Thymus (tissue), 11 donors: ENCODE results near the gene CDX1. TPM values are rescaled to one million over a fixed set of nuclear protein-coding genes. Genes with fewer than 3 reads are reported as not detected.

ENCODE experiments used
- DNase-seq, 9 donors: peaks; one replicate each; pipeline ENCODE4 v3.0.0-alpha.2; 2013; ENCODE audit warnings: low spot score in 9 of 9, low read depth in 6 of 9, missing footprints in 1 of 9
- H3K27ac ChIP-seq, 2 donors: one replicate each; pipeline ENCODE4 v1.5.1; 2013; ENCODE audit warnings: control low read depth in 1 of 2, low read depth in 1 of 2, low read length in 1 of 2, mild to moderate bottlenecking in 1 of 2, moderate library complexity in 1 of 2
- H3K27me3 ChIP-seq, 2 donors: one replicate each; pipeline ENCODE4 v1.5.1; 2013; ENCODE audit warnings: low read length in 1 of 2; ENCODE audit not compliant: control insufficient read depth in 2 of 2, insufficient read depth in 1 of 2
- H3K36me3 ChIP-seq, 2 donors: one replicate each; pipeline ENCODE4 v1.5.1; 2013; ENCODE audit warnings: low read length in 1 of 2, mild to moderate bottlenecking in 1 of 2, moderate library complexity in 1 of 2; ENCODE audit not compliant: control insufficient read depth in 2 of 2, insufficient read depth in 2 of 2
- H3K4me1 ChIP-seq, 2 donors: one replicate each; pipeline ENCODE4 v1.5.1; 2013; ENCODE audit warnings: low read length in 2 of 2; ENCODE audit not compliant: control insufficient read depth in 2 of 2, insufficient read depth in 2 of 2
- H3K4me3 ChIP-seq, 2 donors: one replicate each; pipeline ENCODE4 v1.5.1; 2013; ENCODE audit warnings: low read length in 2 of 2, control low read depth in 1 of 2, mild to moderate bottlenecking in 1 of 2
- H3K9me3 ChIP-seq, 2 donors: one replicate each; pipeline ENCODE4 v1.5.1; 2013; ENCODE audit warnings: low read length in 1 of 2, mild to moderate bottlenecking in 1 of 2; ENCODE audit not compliant: control insufficient read depth in 2 of 2, insufficient read depth in 1 of 2
- WGBS: extraction: QIAGEN DNeasy Blood & Tissue Kit; methylation state at CpG from one replicate; pipeline ENCODE4 v1.1.7; 2013; 5-methylcytosine and 5-hydroxymethylcytosine counted together
- polyA plus RNA-seq: library from polyadenylated mRNA; stranded (reverse); fragments of 200-250 nt; gene quantifications from one replicate; pipeline ENCODE4 v1.2.3, GENCODE V29; 2013
- total RNA-seq: library from RNA; stranded (reverse); fragments of 120-200 nt; gene quantifications from one replicate; pipeline ENCODE4 v1.2.4, GENCODE V29; 2013
- donor health status: healthy.

The CDX1 gene
- total and polyA plus RNA-seq, 2 donors, result 0.85 to 1.3 TPM

DNA sequence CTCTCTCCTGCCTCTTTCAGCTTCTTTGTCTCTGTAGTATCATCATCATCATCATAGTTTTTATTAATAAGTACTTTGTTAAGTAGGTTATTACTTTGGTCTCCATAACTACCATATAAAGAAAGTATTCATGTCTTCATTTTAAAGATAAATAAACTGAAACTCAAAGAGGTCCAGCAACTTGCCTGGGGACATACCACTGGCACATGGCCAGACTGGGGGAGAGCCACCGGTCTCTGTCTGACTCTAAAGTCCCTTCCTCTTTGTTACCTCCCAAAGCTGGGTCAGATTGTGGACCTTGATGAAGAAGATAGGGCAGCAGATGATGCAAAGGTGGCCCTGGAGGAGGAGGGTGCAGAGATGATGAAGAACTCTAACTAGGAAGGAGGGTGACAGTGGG lies 8.5 kb downstream of the CDX1 start:
- no peaks in the 10 kb centered on the region for H3K36me3 ChIP-seq
- no peak overlapping the region for H3K27ac ChIP-seq
- 93% methylated on average over 1 of the region's 1 CpG for WGBS
- no peak for DNase-seq
- peaks cover 0 to 17% of the 10 kb centered on the region in 2 donors for H3K27me3 ChIP-seq
- H3K4me1 ChIP-seq, result no peaks in the 10 kb centered on the region
- no peaks in the 10 kb centered on the region for H3K9me3 ChIP-seq
- H3K4me3 ChIP-seq, result no peak overlapping the region

DNA sequence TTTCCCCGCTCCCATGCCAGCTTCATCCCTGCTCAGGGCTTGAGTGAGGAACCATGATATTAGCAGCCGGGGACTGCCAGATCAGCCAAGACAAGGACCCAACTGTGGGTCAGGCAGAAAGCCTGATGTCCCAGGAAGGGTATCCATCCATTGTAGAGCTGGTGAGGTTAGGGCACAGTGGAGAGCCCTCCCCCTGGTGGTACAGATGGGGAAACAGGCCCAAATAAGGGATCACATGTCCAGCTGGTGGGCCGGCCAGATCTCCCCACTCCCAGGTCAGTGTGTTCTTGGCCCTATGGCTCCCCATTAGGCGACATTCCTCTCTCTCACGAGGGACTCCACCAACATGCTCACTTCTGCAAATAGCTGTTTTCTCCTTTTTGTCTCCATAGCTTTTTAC lies 9.0 kb downstream of the CDX1 start:
- Histone ChIP-seq H3K4me1 (no peaks in the 10 kb centered on the region), H3K36me3 (no peaks in the 10 kb centered on the region), H3K27ac (no peak overlapping the region), H3K9me3 (no peaks in the 10 kb centered on the region), H3K27me3 (peaks cover 0 to 13% of the 10 kb centered on the region in 2 donors), H3K4me3 (no peak overlapping the region)
- WGBS, result 87% methylated on average over 5 of the region's 5 CpGs
- no peak for DNase-seq

DNA sequence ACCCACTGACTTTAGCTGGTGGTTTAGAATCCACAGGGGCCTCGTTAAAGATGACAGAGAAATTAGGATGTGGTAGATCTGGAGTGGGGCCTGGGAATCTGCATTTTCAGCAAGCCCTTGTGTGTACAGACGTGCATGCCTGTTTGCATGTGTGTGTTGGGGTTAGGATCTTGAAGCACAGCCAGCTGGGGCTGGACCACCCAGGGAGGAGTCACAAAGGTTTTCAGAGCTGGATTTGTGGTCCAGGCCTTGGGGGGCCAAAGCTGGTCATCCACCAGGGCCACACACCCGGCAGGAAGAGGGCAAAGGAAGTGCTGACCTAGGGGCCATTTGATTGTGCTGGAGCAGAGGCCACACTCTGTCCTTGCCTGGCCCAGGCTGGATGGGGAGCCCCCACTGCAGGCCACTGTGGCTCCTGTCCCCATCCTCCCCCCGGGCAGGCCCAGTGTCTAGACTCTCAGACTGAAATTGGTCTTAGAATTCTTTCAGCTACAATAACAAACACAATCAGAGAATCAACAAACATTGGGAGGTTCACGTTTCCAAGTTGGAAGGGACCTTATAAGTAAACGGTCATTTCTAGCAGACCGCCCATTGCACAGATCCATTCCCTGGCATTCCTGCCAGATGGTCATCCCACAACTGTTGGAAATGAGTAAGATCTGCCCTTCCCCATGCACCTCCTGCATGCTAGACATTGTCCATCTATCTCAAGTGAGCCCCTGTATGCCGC lies 10.3 kb downstream of the CDX1 start:
- DNase-seq, result no peak
- no peaks in the 10 kb centered on the region for H3K4me1 ChIP-seq
- H3K27me3 ChIP-seq, result peaks cover 0 to 5% of the 10 kb centered on the region in 2 donors
- no peak overlapping the region for H3K27ac ChIP-seq
- H3K36me3 ChIP-seq, result no peaks in the 10 kb centered on the region
- WGBS, result 89% methylated on average over 8 of the region's 8 CpGs
- no peaks in the 10 kb centered on the region for H3K9me3 ChIP-seq
- no peak overlapping the region for H3K4me3 ChIP-seq

- Histone ChIP-seq H3K27ac (no peak overlapping the region), H3K9me3 (no peaks in the 10 kb centered on the region), H3K36me3 (no peaks in the 10 kb centered on the region), H3K4me1 (no peaks in the 10 kb centered on the region), H3K4me3 (no peak overlapping the region), H3K27me3 (peaks cover 0 to 5% of the 10 kb centered on the region in 2 donors)
- DNase-seq, result no peak
- 95% methylated on average over 4 of the region's 4 CpGs for WGBS
Measured at GRCh38 chr5:150177721-150178120, 11.1 kb downstream of the CDX1 start.

DNA sequence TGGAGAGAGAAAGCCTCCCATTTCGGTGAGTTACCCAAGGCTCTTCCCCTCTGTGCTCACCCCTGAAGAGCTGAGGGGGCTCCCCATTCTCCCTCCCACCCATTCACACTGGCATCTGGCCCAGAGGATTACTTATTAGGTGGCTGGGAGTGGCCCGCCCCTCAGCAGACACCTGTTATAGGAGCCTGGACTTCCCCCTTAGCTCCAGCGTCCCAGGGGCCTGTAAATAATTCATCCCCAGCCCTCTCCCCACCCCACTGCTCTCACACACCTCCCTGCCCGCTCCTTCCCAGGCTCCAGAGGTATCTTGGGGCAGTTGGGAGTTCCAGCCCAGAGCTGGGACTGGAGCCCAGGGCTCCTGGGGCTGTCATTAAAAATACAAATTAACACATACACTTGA lies 11.7 kb downstream of the CDX1 start:
- H3K27me3 ChIP-seq, result peaks cover 0 to 3% of the 10 kb centered on the region in 2 donors
- WGBS, result 54% methylated on average over 4 of the region's 4 CpGs
- H3K4me1 ChIP-seq, result no peaks in the 10 kb centered on the region
- no peaks in the 10 kb centered on the region for H3K9me3 ChIP-seq
- H3K4me3 ChIP-seq, result no peak overlapping the region
- no peak overlapping the region for H3K27ac ChIP-seq
- DNase-seq, result no peak
- no peaks in the 10 kb centered on the region for H3K36me3 ChIP-seq

DNA sequence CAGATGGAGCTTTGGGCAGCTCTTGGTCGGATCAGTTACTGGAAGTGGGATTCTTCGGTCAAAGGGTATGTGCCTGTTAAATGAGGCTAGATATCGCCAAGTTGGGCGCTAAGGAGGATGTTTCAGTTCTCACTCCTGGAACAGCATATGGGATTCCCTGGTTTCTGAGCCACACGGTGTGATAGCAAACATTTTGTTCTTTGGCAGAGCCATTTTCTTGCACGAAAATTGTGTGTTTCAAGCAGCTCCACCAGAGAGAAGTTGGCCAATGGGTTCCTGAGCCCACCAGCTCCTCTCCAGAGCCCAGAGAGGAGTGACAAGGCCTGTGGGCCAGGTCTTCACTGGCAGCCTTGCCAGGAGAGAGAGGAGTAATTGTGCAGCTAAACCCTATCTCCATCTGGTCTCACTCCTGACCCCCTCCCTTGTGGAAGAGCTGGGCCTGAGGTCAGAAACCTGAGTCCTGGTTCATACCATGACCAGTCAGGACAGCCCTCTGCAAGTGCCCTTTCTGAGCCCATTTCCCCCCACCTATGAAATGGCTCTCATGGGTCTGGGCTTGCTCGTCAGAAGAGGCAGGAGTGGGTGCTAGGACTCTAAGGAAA lies 12.5 kb downstream of the CDX1 start:
- 95% methylated on average over 7 of the region's 7 CpGs for WGBS
- DNase-seq, result no peak
- Histone ChIP-seq H3K9me3 (no peaks in the 10 kb centered on the region), H3K36me3 (no peaks in the 10 kb centered on the region), H3K4me1 (no peaks in the 10 kb centered on the region), H3K27ac (no peak overlapping the region), H3K4me3 (no peak overlapping the region), H3K27me3 (peaks cover 0 to under 1% of the 10 kb centered on the region in 2 donors)

DNA sequence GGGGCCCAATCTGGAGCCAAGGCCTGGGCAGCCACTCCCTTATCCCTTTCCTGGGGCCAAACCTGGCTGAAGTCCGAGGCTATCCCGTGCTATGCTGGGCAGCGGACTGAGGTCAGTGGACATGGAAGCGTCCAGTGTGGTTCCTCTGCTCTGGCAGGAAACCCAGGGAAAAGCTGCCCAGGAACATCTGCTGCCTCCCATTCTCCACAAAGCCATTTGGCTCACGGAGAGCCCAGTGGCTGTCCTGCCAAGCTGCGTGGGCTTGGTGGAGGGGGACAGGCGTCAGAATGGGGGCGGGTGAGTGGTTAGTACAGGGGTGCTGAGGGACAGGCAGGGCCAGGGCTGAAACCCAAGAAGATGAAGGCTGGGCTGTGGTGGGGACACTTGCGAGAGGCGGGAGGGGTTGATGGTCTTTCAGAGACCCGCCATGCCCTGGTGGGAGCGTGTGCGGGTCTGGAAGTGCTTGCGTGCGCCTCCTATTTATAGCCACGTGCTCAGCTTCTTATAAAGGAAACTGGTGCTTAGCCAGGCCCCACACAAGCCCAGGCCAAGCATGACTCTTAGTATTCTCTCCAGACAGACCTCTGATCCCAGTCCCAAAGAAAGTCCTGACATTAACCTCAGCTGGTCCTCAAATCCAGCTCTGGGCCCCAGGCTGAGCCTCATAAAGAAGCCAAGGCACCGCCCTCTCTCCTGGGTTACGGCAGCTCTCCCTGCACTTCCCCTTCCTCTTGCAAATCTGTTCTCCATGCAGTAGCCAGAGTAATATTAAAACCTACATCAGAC lies 13.9 kb downstream of the CDX1 start:
- WGBS, result 89% methylated on average over 18 of the region's 18 CpGs
- H3K36me3 ChIP-seq, result no peaks in the 10 kb centered on the region
- no peaks in the 10 kb centered on the region for H3K4me1 ChIP-seq
- H3K27ac ChIP-seq, result no peak overlapping the region
- no peaks in the 10 kb centered on the region for H3K27me3 ChIP-seq
- no peaks in the 10 kb centered on the region for H3K9me3 ChIP-seq
- no peak for DNase-seq
- no peak overlapping the region for H3K4me3 ChIP-seq

DNA sequence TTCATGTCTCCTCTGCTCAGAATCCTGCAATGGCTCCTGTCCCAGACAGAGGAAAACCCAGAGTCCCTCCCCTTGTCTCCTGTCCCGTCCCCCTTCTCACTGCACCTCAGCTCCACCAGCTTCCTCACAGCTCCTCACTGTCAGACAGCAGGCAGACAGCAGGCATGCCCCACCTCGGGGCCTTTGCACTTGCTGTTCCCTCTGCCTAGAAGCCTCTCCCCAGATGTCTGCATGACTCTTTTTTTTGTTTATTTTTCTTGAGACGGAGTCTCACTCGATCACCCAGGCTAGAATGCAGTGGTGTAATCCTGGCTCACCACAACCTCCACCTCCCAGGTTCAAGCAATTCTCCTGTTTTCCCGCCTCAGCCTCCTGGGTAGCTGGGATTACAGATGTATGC lies 14.4 kb downstream of the CDX1 start:
- Histone ChIP-seq H3K4me1 (no peaks in the 10 kb centered on the region), H3K4me3 (no peak overlapping the region), H3K36me3 (no peaks in the 10 kb centered on the region), H3K27ac (no peak overlapping the region), H3K9me3 (no peaks in the 10 kb centered on the region), H3K27me3 (no peaks in the 10 kb centered on the region)
- 92% methylated on average over 5 of the region's 5 CpGs for WGBS
- no peak for DNase-seq
